Measurements from ENCODE around the gene DYRK3. TPM values are rescaled to one million over a fixed set of nuclear protein-coding genes. Genes with fewer than 3 reads are reported as not detected.

Gene DYRK3
- total and polyA plus RNA-seq, 2 of the 13 experiments (the other 11 are each of a cell fraction or from before 2014, with no cell fraction given), result 0.48 to 2.8 TPM

DNA sequence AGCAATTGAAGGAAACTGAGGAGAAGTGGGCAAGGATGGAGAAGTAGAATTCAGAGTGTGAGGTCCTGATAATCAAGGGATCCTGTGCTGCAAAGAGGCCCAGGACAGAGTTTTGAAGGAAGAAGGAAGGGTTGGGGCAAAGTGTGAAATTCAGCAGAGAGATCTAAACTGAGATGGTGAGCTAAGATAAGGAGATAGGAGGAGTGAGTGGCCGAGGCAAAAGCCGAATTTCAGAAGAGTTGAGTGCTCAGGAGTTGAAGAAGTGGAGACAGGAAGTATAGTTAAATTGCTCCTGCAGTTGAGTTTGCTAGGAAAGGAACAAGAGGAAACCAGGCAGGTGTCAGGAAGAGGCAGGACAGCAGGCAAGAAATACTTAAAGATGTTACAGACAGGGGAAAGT, 33.0 kb downstream of the DYRK3 start:
- H3K27me3 ChIP-seq (ENCODE audit: control insufficient read depth in 1 of 2, insufficient read depth in 2 of 2, low read length in 2 of 2), result peaks cover 2 to 51% of the 10 kb centered on the region in 2 experiments; a peak in 4 of 5 replicates
- no peak for FAIRE-seq
- no peak overlapping the region for H3K4me2 ChIP-seq (ENCODE audit: low read depth, low read length)
- H3K9me3 ChIP-seq (ENCODE audit: low read length), result no peaks in the 10 kb centered on the region
- 0% methylated on average over 2 of the region's 2 CpGs for WGBS (ENCODE audit: low lambda C conversion rate)
- CTCF ChIA-PET (ENCODE audit: low intra/inter-chr PET ratio, low total read pairs), result no interaction called here
- 0 out of 2 replicates have a peak, but pooled peaks cover 16% of the 10 kb centered on the region for H3K4me1 ChIP-seq (ENCODE audit: insufficient read depth, low read length)
- no peak overlapping the region for H3K4me3 ChIP-seq (replicated peaks in 1 of 3; ENCODE audit: insufficient read depth in 1 of 3, low read depth in 2 of 3, low read length in 3 of 3)
- TF ChIP-seq ZZZ3 (CRISPR knock-in tag; IDR thresholded peaks at IDR 0.05; ENCODE audit: borderline replicate concordance) (no peak), CHD4 (IDR thresholded peaks at IDR 0.05; ENCODE audit: borderline replicate concordance, low read length) (no peak), SOX13 (IDR thresholded peaks at IDR 0.05) (no peak), SOX13 (CRISPR knock-in tag; conservative IDR thresholded peaks at IDR 0.05 in 1 of 2, IDR thresholded peaks at IDR 0.05 in 1 of 2) (no peak), TBX2 (CRISPR knock-in tag; IDR thresholded peaks at IDR 0.05; ENCODE audit: borderline replicate concordance) (no peak)
- TF ChIP-seq, protein P1, sequence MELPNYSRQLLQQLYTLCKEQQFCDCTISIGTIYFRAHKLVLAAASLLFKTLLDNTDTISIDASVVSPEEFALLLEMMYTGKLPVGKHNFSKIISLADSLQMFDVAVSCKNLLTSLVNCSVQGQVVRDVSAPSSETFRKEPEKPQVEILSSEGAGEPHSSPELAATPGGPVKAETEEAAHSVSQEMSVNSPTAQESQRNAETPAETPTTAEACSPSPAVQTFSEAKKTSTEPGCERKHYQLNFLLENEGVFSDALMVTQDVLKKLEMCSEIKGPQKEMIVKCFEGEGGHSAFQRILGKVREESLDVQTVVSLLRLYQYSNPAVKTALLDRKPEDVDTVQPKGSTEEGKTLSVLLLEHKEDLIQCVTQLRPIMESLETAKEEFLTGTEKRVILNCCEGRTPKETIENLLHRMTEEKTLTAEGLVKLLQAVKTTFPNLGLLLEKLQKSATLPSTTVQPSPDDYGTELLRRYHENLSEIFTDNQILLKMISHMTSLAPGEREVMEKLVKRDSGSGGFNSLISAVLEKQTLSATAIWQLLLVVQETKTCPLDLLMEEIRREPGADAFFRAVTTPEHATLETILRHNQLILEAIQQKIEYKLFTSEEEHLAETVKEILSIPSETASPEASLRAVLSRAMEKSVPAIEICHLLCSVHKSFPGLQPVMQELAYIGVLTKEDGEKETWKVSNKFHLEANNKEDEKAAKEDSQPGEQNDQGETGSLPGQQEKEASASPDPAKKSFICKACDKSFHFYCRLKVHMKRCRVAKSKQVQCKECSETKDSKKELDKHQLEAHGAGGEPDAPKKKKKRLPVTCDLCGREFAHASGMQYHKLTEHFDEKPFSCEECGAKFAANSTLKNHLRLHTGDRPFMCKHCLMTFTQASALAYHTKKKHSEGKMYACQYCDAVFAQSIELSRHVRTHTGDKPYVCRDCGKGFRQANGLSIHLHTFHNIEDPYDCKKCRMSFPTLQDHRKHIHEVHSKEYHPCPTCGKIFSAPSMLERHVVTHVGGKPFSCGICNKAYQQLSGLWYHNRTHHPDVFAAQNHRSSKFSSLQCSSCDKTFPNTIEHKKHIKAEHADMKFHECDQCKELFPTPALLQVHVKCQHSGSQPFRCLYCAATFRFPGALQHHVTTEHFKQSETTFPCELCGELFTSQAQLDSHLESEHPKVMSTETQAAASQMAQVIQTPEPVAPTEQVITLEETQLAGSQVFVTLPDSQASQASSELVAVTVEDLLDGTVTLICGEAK (IDR thresholded peaks at IDR 0.05), result no peak
- TF ChIP-seq, protein P1 (CRISPR knock-in tag; IDR thresholded peaks at IDR 0.05), result no peak
- H4K20me1 ChIP-seq (ENCODE audit: insufficient read depth, low read length), result no peaks in the 10 kb centered on the region
- intact Hi-C loops (cut with micrococcal nuclease; ENCODE audit: unreplicated experiment), result no loop called here
- no peaks in the 10 kb centered on the region for H3K36me3 ChIP-seq (replicated peaks in 1 of 2; ENCODE audit: control insufficient read depth in 1 of 2, insufficient read depth in 2 of 2, low read length in 2 of 2)
- no peak for ATAC-seq
- BruUV-seq (replicated peaks), result no TSS peak
- no peak overlapping the region for H3K27ac ChIP-seq (ENCODE audit: extremely low read length, insufficient read depth, low read length)
- H2AFZ ChIP-seq (ENCODE audit: low read length), result no peak overlapping the region
- no peak overlapping the region for H3K9ac ChIP-seq (ENCODE audit: insufficient read depth, low read depth, low read length)
- no peak for DNase-seq (ENCODE audit: low spot score)
- no peaks in the 10 kb centered on the region for H3K79me2 ChIP-seq (ENCODE audit: insufficient read depth, low read length)
- POLR2A ChIA-PET, result no interaction called here
- in situ Hi-C loops (cut with HindIII; ENCODE audit: extremely low pct_ligation_motif_present, low pct_unique_long_range_greater_than_20kb), result loop anchor here (5.0 kb wide), 1 partner anchor 36 kb away; no protein-coding TSS in a partner anchor
